Peyer's patch (tissue), 4 donors: Measurements from ENCODE around the gene OR4X1.
"Not testable (repeated sequence)": the region's sequence is repeated elsewhere in the genome, so short reads cannot be mapped to it uniquely, and the experiment has no call there.

Source experiments
- CTCF ChIP-seq, 6 experiments: fragments of 450-650 bp in 4 of 6; fragments of 200-600 bp in 2 of 6; sonication (generic) in 1 of 6; IDR thresholded peaks; one replicate each; pipeline ENCODE4 v1.5.1; 2017 to 2019; ENCODE audit warnings: antibody characterized with exemption in 6 of 6, mild to moderate bottlenecking in 3 of 6, moderate library complexity in 1 of 6
- POLR2A ChIP-seq, 2 donors: fragments of 450-650 bp; IDR thresholded peaks; one replicate each; pipeline ENCODE4 v1.5.1; 2017; ENCODE audit warnings: antibody characterized with exemption in 2 of 2, mild to moderate bottlenecking in 2 of 2, moderate library complexity in 2 of 2

GRCh38 chr11:48230057-48230456 lies 33.6 kb upstream of the OR4X1 start:
- not testable (repeated sequence) for TF ChIP-seq POLR2A, CTCF (IDR thresholded peaks at IDR 0.05)
